Fibroblast of the conjunctiva (primary cell): ENCODE results near the gene MRAP2.

Experiments used
- DNase-seq: peaks from one replicate; pipeline ENCODE4 v3.0.0-alpha.2; 2010; ENCODE audit warnings: low read depth

MRAP2 gene

DNA sequence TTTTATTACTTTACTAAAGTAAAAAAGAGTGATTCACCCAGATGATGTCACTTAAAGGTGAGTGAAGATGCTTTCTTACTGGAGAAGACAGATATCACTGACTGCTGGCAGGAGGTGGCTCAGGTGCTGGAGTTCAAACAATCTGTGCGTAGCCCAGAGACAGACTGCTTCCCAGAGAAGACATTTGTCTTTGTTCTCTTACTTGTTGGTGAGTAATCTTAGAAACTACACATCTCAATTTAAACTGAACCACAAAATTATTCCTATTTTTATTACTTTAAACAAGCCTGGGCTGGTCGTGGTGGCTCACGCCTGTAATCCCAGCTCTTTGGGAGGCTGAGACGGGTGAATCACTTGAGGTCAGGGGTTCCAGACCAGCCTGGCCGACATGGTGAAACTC is 101.7 kb downstream of the MRAP2 start:
- no peak for DNase-seq

DNA sequence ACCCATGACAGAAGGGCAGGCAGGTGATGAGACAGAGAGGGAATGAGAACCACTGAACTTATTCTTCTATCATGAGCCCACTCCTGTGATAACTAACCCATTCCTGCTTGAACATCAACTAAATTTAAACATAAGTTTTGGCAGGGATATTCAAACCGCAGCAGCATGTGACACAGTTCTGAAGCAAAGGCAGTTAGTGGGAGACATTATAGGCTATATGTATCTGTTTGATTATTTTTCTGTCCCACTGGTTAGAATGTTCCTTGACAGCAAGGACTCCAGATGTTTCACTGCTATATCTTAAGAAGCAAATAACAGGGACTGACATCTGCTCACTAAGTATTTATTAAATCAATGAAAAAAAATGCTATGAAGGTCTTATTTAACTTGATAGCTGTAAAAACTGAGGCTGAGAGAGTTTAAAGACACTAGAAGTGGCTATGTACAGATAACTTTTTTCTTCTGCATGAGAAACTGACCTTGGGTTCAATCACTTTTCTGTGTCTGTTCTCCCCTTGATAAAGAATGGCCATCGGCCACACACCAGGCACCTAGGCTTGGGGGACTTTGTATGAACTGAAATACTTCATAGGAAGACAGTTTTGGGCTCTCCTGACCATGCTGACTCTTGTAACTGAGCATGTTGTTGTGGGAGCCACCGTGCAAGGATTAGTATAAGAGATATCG is 102.9 kb downstream of the MRAP2 start:
- DNase-seq: no peak

DNA sequence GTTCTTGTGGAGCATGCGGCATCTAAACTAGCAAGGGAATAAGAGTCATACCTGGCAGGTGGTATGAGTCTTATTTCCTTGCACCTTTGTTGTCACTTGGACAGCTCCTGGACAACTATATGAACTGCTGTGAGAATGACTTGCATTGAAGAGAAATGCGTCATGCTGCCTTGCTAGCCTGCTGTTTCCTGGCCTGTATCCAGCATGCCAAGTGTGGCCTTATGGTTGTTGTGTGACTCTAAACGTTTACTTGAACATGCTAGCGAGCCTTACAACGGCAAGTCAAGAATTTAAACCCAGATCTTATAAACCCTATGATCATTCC is 103.4 kb downstream of the MRAP2 start:
- no peak for DNase-seq

DNA sequence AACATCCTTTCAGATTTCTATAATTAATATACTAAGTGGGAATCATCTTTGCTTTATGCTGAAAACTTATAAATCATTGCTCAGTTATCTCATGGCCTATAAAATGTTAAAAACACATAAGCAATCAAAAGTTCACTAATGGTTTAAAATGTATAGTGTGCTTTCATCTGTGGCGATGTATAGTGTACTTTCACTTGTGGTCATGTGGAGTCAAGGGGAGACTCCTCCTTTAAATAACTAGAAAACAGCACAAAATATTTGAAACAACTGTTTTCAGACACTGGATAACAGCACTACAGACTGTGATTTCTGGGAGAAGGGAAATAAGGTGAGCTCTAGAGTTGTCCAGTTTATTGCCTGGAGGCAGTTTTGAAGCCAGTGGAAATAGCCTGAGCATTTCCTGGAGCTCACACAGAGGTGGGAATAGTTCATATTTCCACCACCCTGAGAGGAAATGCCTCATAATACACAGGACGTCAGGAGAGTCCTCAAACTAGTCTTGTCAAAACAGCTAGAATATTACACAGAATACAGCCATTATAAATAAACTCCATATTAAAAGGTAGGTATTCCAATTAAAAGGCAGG is 104.5 kb downstream of the MRAP2 start:
- no peak for DNase-seq

DNA sequence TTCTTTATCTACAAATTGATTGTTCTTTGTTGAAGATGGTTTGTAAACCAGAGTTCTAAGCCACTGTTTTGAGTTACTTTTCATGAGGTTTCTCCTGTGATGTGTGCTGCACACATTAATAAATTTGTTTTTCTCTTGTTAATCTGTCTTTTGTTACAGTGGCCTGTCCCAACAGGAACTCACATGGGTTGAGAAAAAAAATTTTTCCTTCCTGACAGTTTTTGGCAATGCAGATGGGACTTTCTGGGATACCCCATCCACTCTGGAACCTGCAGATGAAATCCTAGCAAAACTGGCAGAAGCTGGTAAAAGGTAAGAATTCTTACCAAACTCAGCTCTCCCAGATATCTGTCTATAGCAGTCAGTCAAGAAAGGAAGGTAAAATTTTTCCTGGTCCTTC is 105.7 kb downstream of the MRAP2 start:
- no peak for DNase-seq
